IMR-90 (cell line): ENCODE data around the gene EDNRB. TPM values are rescaled to one million over a fixed set of nuclear protein-coding genes. Genes with fewer than 3 reads are reported as not detected.

ENCODE experiments used
- ATAC-seq: fragments of 200-7000 bp; cut with Tn5 transposase; 2 replicates; pipeline ENCODE4 v1.9.1; 2020; ENCODE audit warnings: low read depth, mild to moderate bottlenecking, moderate library complexity
- BruUV-seq: library from RNA; stranded (reverse); fragments of 400-500 nt; replicated peaks from 2 replicates; lab custom pipeline; 2021; lab: Mats Ljungman, UMichigan
- CTCF ChIA-PET: fragments of 300-600 bp; formaldehyde crosslinking; extraction: SDS; loops from one replicate; lab custom pipeline; 2021; ENCODE audit warnings: antibody characterized with exemption; lab: Yijun Ruan, JAX
- POLR2A ChIA-PET: fragments of 300-600 bp; sonication (Branson Sonifier 250); formaldehyde crosslinking; loops from one replicate; lab custom pipeline; 2022; ENCODE audit warnings: antibody characterized with exemption; ENCODE audit not compliant: unreplicated experiment; lab: Charles Lee
- DNase-seq: peaks from one replicate; pipeline ENCODE4 v3.0.0; 2013
- H2AFZ ChIP-seq: replicated peaks from 2 replicates; pipeline ENCODE3; 2013; ENCODE audit warnings: low read length, mild to moderate bottlenecking; ENCODE audit not compliant: poor library complexity
- H2AK5ac ChIP-seq: 2 replicates; pipeline ENCODE4 v1.6.1; 2013; ENCODE audit warnings: low read depth, low read length, inconsistent platforms
- H2AK9ac ChIP-seq: replicated peaks from 2 replicates; pipeline ENCODE3; 2013; ENCODE audit warnings: mild to moderate bottlenecking, low read depth, low read length, moderate library complexity; ENCODE audit not compliant: poor library complexity
- H2BK120ac ChIP-seq: 2 replicates; pipeline ENCODE4 v1.6.1; 2013; ENCODE audit warnings: low read depth, low read length, inconsistent platforms
- H2BK15ac ChIP-seq: 3 replicates; pipeline ENCODE4 v1.6.1; 2013; ENCODE audit warnings: low read depth, low read length, inconsistent platforms
- H2BK20ac ChIP-seq: 2 replicates; pipeline ENCODE4 v1.6.1; 2013; ENCODE audit warnings: low read depth, mild to moderate bottlenecking, inconsistent platforms, low read length, moderate library complexity
- H2BK5ac ChIP-seq: 2 replicates; pipeline ENCODE4 v1.6.1; 2013; ENCODE audit warnings: mild to moderate bottlenecking, low read depth, low read length, inconsistent platforms; ENCODE audit not compliant: poor library complexity, severe bottlenecking
- H3K14ac ChIP-seq: replicated peaks from 2 replicates; pipeline ENCODE4 v1.6.1; 2013; ENCODE audit warnings: low read depth, low read length, inconsistent platforms
- H3K18ac ChIP-seq: 2 replicates; pipeline ENCODE4 v1.6.1; 2013; ENCODE audit warnings: low read depth, low read length, control low read depth
- H3K23ac ChIP-seq: 2 replicates; pipeline ENCODE4 v1.6.1; 2013; ENCODE audit warnings: low read depth, low read length, inconsistent platforms
- H3K27ac ChIP-seq: 2 replicates; pipeline ENCODE4 v1.5.1; 2013; ENCODE audit warnings: mild to moderate bottlenecking, control low read depth, low read length; ENCODE audit not compliant: insufficient read depth
- H3K27me3 ChIP-seq: 2 replicates; pipeline ENCODE4 v1.6.1; 2013; ENCODE audit warnings: low read length; ENCODE audit not compliant: control insufficient read depth, insufficient read depth
- H3K36me3 ChIP-seq: 2 replicates; pipeline ENCODE4 v1.6.1; 2013; ENCODE audit warnings: low read length, mixed read lengths; ENCODE audit not compliant: control insufficient read depth, insufficient read depth
- H3K4ac ChIP-seq: 2 replicates; pipeline ENCODE4 v1.6.1; 2013; ENCODE audit warnings: low read depth, low read length, inconsistent platforms
- H3K4me1 ChIP-seq: 2 replicates; pipeline ENCODE4 v1.6.1; 2013; ENCODE audit warnings: low read length, mixed read lengths; ENCODE audit not compliant: control insufficient read depth, insufficient read depth
- H3K4me2 ChIP-seq: 2 replicates; pipeline ENCODE4 v1.6.1; 2013; ENCODE audit warnings: low read depth, mild to moderate bottlenecking, control low read depth, low read length, moderate library complexity
- H3K4me3 ChIP-seq: 2 replicates; pipeline ENCODE4 v1.5.1; 2013; ENCODE audit warnings: low read depth, mild to moderate bottlenecking, control low read depth, low read length, moderate library complexity; ENCODE audit not compliant: insufficient read depth
- H3K56ac ChIP-seq: 2 replicates; pipeline ENCODE4 v1.6.1; 2013; ENCODE audit warnings: low read length, inconsistent platforms; ENCODE audit not compliant: insufficient read depth; ENCODE audit errors: extremely low read depth
- H3K79me1 ChIP-seq, 2 experiments: 2 replicates each; pipeline ENCODE4 v1.6.1; 2013; ENCODE audit warnings: low read length in 2 of 2, inconsistent platforms in 1 of 2, low read depth in 1 of 2
- H3K9ac ChIP-seq: 2 replicates; pipeline ENCODE4 v1.6.1; 2013; ENCODE audit warnings: low read depth, low read length, control low read depth
- H3K9me1 ChIP-seq: 2 replicates; pipeline ENCODE4 v1.6.1; 2013; ENCODE audit warnings: low read length, inconsistent platforms; ENCODE audit not compliant: insufficient read depth
- H3K9me3 ChIP-seq: 2 replicates; pipeline ENCODE4 v1.6.1; 2013; ENCODE audit warnings: low read length; ENCODE audit not compliant: control insufficient read depth, insufficient read depth
- H4K20me1 ChIP-seq: 2 replicates; pipeline ENCODE4 v1.6.1; 2013; ENCODE audit warnings: low read length, inconsistent platforms; ENCODE audit not compliant: insufficient read depth
- H4K5ac ChIP-seq: 2 replicates; pipeline ENCODE4 v1.6.1; 2013; ENCODE audit warnings: mild to moderate bottlenecking, low read depth, low read length, control low read depth
- H4K8ac ChIP-seq, 2 experiments: 2 replicates each; pipeline ENCODE4 v1.6.1; 2013; ENCODE audit warnings: low read depth in 2 of 2, low read length in 2 of 2, control low read depth in 1 of 2, inconsistent platforms in 1 of 2
- H4K91ac ChIP-seq: 2 replicates; pipeline ENCODE4 v1.6.1; 2013; ENCODE audit warnings: low read depth, low read length, inconsistent platforms; ENCODE audit not compliant: insufficient read depth
- BHLHE40 ChIP-seq: fragments of 150-350 bp; IDR thresholded peaks from 2 replicates; pipeline ENCODE4 v1.6.1; 2016; ENCODE audit warnings: mild to moderate bottlenecking, low read depth, low read length
- CEBPB ChIP-seq: IDR thresholded peaks from 2 replicates; pipeline ENCODE4 v1.6.1; 2012; ENCODE audit warnings: low read depth, low read length, improper control_type of control experiment
- CHD1 ChIP-seq: IDR thresholded peaks from 2 replicates; pipeline ENCODE4 v1.6.1; 2012; ENCODE audit warnings: low read depth, low read length, improper control_type of control experiment
- FOS ChIP-seq: fragments of 150-350 bp; IDR thresholded peaks from 2 replicates; pipeline ENCODE4 v1.6.1; 2016; ENCODE audit warnings: low read depth, low read length
- MAFK ChIP-seq: IDR thresholded peaks from 2 replicates; pipeline ENCODE4 v1.6.1; 2012; ENCODE audit warnings: low read depth, low read length, improper control_type of control experiment
- MAZ ChIP-seq: IDR thresholded peaks from 2 replicates; pipeline ENCODE4 v1.6.1; 2012; ENCODE audit warnings: low read depth, mild to moderate bottlenecking, low read length, improper control_type of control experiment, moderate library complexity, borderline replicate concordance
- MXI1 ChIP-seq: IDR thresholded peaks from 2 replicates; pipeline ENCODE4 v1.6.1; 2012; ENCODE audit warnings: low read depth, mild to moderate bottlenecking, low read length, moderate library complexity, borderline replicate concordance
- NFE2L2 ChIP-seq: fragments of 150-350 bp; IDR thresholded peaks from 2 replicates; pipeline ENCODE4 v1.6.1; 2016; ENCODE audit warnings: low read depth, mild to moderate bottlenecking, low read length
- POLR2A ChIP-seq: IDR thresholded peaks from 2 replicates; pipeline ENCODE4 v1.6.1; 2012; ENCODE audit warnings: mild to moderate bottlenecking, low read depth, low read length
- RAD21 ChIP-seq: IDR thresholded peaks from 2 replicates; pipeline ENCODE4 v1.6.1; 2012; ENCODE audit warnings: low read length, improper control_type of control experiment
- RCOR1 ChIP-seq: IDR thresholded peaks from 2 replicates; pipeline ENCODE4 v1.6.1; 2012; ENCODE audit warnings: mild to moderate bottlenecking, low read length, improper control_type of control experiment; ENCODE audit not compliant: insufficient replicate concordance
- RFX5 ChIP-seq: IDR thresholded peaks from 2 replicates; pipeline ENCODE4 v1.8.0; 2012; ENCODE audit warnings: low read depth, mild to moderate bottlenecking, low read length, moderate library complexity
- SMC3 ChIP-seq: fragments of 150-350 bp; IDR thresholded peaks from 2 replicates; pipeline ENCODE4 v1.6.1; 2016; ENCODE audit warnings: low read depth, mild to moderate bottlenecking, antibody characterized with exemption, low read length, moderate library complexity
- WGBS, 2 experiments: methylation state at CpG; one replicate each; pipeline versions ENCODE4 v1.1.5 to v1.1.7; 2013; ENCODE audit warnings: missing lambda C conversion rate in 2 of 2; ENCODE audit not compliant: insufficient read length in 1 of 2; ENCODE audit errors: extremely low coverage in 2 of 2; 5-methylcytosine and 5-hydroxymethylcytosine counted together
- dilution Hi-C: fragments of 300-500 bp; cut with HindIII; formaldehyde crosslinking; loops from one replicate; pipeline ENCODE4 v1.14.3; 2018; ENCODE audit warnings: low sequenced_read_pairs; ENCODE audit not compliant: unreplicated experiment
- in situ Hi-C: fragments of 300-500 bp; cut with MboI; formaldehyde crosslinking; loops from 3 replicates; pipeline ENCODE4 v1.14.3; 2019; ENCODE audit warnings: low sequenced_read_pairs, inconsistent platforms, mixed read lengths
- intact Hi-C: fragments of 100-400 bp; cut with micrococcal nuclease; formaldehyde crosslinking; loops from 2 replicates; pipeline ENCODE4 v1.10.0; 2022
- polyA plus RNA-seq, 3 experiments: library from polyadenylated mRNA; depleted of rRNA; stranded (reverse); fragments of >200 nt; gene quantifications; 2 replicates each; pipeline ENCODE4 v1.2.3, GENCODE V29; 2012; ENCODE audit warnings: low replicate concordance in 1 of 3
- total RNA-seq: library from RNA; depleted of rRNA; stranded (reverse); fragments of >200 nt; gene quantifications from 2 replicates; pipeline ENCODE4 v1.2.3, GENCODE V29; 2012
- TF ChIP-seq, protein P1 (sequence below): conservative IDR thresholded peaks from 2 replicates; pipeline ENCODE4 v1.5.1; 2012; ENCODE audit warnings: mild to moderate bottlenecking, low read depth, low read length, improper control_type of control experiment
- TF ChIP-seq, protein P2 (sequence below): fragments of 150-350 bp; IDR thresholded peaks from 2 replicates; pipeline ENCODE4 v1.6.1; 2016; ENCODE audit warnings: low read depth, mild to moderate bottlenecking, low read length, moderate library complexity, borderline replicate concordance
- TF ChIP-seq, protein P3 (sequence below): fragments of 150-350 bp; IDR thresholded peaks from 2 replicates; pipeline ENCODE4 v1.6.1; 2017; ENCODE audit warnings: mild to moderate bottlenecking, antibody characterized with exemption, low read length, low read depth

The EDNRB gene
- total and polyA plus RNA-seq, 2 of the 4 experiments (the other 2 are of a cell fraction): under 0.01 to 0.09 TPM

DNA sequence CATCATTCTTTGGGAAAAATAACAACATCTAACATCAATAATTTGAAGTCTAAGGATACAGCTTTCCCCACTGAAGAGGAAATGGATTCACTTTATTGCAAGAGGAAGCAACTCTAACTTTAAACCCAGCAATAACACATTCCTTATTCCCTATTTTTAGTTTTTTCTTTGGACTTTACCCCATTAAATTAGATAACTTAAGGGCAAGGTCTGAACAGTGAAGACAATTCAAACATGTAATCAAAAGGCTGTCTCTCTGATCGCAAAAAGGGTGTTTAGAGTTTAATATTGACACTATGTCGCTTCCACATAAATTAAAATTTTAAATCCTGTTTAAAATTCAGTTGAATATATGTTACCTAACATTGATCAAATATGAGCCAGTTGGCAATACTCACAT, 10.1 kb downstream of the EDNRB start:
- TF ChIP-seq MXI1 (no peak), RCOR1 (no peak), SMC3 (no peak), CEBPB (no peak), BHLHE40 (no peak), NFE2L2 (no peak), MAFK (no peak), RFX5 (no peak), CHD1 (no peak), MAZ (no peak), POLR2A (no peak), RAD21 (no peak), FOS (no peak)
- TF ChIP-seq, protein P1, sequence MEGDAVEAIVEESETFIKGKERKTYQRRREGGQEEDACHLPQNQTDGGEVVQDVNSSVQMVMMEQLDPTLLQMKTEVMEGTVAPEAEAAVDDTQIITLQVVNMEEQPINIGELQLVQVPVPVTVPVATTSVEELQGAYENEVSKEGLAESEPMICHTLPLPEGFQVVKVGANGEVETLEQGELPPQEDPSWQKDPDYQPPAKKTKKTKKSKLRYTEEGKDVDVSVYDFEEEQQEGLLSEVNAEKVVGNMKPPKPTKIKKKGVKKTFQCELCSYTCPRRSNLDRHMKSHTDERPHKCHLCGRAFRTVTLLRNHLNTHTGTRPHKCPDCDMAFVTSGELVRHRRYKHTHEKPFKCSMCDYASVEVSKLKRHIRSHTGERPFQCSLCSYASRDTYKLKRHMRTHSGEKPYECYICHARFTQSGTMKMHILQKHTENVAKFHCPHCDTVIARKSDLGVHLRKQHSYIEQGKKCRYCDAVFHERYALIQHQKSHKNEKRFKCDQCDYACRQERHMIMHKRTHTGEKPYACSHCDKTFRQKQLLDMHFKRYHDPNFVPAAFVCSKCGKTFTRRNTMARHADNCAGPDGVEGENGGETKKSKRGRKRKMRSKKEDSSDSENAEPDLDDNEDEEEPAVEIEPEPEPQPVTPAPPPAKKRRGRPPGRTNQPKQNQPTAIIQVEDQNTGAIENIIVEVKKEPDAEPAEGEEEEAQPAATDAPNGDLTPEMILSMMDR: no peak
- TF ChIP-seq, protein P2, sequence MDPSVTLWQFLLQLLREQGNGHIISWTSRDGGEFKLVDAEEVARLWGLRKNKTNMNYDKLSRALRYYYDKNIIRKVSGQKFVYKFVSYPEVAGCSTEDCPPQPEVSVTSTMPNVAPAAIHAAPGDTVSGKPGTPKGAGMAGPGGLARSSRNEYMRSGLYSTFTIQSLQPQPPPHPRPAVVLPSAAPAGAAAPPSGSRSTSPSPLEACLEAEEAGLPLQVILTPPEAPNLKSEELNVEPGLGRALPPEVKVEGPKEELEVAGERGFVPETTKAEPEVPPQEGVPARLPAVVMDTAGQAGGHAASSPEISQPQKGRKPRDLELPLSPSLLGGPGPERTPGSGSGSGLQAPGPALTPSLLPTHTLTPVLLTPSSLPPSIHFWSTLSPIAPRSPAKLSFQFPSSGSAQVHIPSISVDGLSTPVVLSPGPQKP: no peak
- TF ChIP-seq, protein P3, sequence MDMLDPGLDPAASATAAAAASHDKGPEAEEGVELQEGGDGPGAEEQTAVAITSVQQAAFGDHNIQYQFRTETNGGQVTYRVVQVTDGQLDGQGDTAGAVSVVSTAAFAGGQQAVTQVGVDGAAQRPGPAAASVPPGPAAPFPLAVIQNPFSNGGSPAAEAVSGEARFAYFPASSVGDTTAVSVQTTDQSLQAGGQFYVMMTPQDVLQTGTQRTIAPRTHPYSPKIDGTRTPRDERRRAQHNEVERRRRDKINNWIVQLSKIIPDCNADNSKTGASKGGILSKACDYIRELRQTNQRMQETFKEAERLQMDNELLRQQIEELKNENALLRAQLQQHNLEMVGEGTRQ: no peak
- no peak overlapping the region for H2BK120ac ChIP-seq
- no peaks in the 10 kb centered on the region for H3K27me3 ChIP-seq
- in situ Hi-C loops: no loop called here
- POLR2A ChIA-PET: no interaction called here
- CTCF ChIA-PET: interaction anchor here (1.6 kb wide), 1 partner anchor 10 kb away, joined by 7 read pairs; the partner anchor contains the start of gene EDNRB
- dilution Hi-C loops: no loop called here
- H3K4me2 ChIP-seq: no peak overlapping the region
- no TSS peak for BruUV-seq
- H3K4me1 ChIP-seq: no peaks in the 10 kb centered on the region
- no peak overlapping the region for H3K18ac ChIP-seq
- H3K14ac ChIP-seq: no peak overlapping the region
- no CpG with 5 or more reads among the region's 2 CpGs for WGBS, 2 experiments
- no peak overlapping the region for H3K27ac ChIP-seq
- no peak overlapping the region for H2AK5ac ChIP-seq
- H3K4ac ChIP-seq: no peak overlapping the region
- no peaks in the 10 kb centered on the region for H3K79me1 ChIP-seq
- H3K9me1 ChIP-seq: no peaks in the 10 kb centered on the region
- H2AK9ac ChIP-seq: no peak overlapping the region
- no peak overlapping the region for H2BK15ac ChIP-seq
- ATAC-seq (no peak), DNase-seq (no peak)
- H3K9me3 ChIP-seq: no peaks in the 10 kb centered on the region
- H4K8ac ChIP-seq: no peak overlapping the region
- intact Hi-C loops: no loop called here
- H2BK20ac ChIP-seq: no peak overlapping the region
- no peaks in the 10 kb centered on the region for H3K36me3 ChIP-seq
- no peak overlapping the region for H3K4me3 ChIP-seq
- no peak overlapping the region for H4K5ac ChIP-seq
- no peak overlapping the region for H4K91ac ChIP-seq
- H3K9ac ChIP-seq: no peak overlapping the region
- no peak overlapping the region for H3K56ac ChIP-seq
- H2AFZ ChIP-seq: no peak overlapping the region
- no peak overlapping the region for H3K23ac ChIP-seq
- H2BK5ac ChIP-seq: no peak overlapping the region
- H4K20me1 ChIP-seq: no peaks in the 10 kb centered on the region
